HG03045 (cell line): ENCODE results near the gene EPHB2.

Experiments used
- ATAC-seq: cut with Tn5 transposase; IDR thresholded peaks from one replicate; pipeline ENCODE4 v1.9.1; 2021; ENCODE audit warnings: mild to moderate bottlenecking, moderate library complexity; ENCODE audit not compliant: unreplicated experiment

The EPHB2 gene

DNA sequence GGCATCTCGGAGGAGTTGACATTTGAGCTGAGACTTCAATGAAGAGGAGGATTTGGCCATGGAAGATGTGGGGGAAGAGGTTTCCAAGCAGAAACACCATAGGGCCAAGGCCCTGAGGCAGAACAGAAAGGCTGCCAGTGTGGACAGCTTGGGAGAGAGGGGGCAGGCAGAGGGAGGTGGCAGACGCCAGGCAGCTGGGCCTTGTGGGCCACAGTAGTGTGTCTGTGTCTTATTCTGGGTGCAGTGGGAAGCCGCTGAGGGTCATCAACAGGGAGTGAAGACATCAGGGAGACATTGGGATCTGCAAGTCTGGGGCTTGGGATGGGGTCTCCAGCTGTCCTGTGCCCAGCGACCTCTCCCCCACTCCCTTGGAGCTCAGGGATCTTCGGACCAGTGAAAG lies 165.2 kb downstream of the EPHB2 start:
- ATAC-seq, result no peak

DNA sequence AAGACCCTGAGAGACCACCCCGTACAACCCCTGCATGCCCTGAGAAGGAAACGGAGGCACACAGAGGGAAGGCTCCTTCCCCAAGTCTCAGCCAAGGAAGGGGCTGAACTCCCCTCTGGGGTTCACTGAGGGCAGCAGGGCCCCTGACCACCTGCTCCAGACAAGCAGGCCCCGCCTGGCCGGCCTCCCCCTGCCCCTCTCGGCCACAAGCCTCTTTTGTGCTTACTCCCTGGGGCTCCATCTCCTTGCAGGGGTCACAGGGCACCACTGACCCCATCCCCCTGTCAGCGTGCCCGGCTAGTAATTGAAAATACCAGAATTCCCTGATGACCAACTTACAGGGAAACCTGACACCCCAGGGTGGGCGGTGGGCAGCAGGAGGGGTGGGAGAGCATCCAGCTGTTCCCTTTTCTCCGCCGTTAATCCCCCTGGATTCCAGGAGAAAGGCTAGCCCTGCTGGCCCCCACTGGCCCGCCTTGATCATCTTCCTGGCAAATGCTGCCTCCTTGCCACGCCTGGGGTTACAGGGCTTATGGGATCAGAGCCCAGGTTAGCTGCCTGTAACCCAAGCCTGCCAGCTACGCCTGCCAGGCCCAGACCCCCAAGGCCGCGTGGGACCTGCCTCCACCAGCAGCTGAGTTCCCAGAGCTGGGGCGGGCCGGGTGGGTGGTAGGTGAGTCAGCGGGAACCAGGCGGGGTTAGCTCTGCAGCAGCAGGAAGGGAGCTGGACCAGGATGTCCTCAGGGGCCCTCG lies 165.9 kb downstream of the EPHB2 start:
- no peak for ATAC-seq

DNA sequence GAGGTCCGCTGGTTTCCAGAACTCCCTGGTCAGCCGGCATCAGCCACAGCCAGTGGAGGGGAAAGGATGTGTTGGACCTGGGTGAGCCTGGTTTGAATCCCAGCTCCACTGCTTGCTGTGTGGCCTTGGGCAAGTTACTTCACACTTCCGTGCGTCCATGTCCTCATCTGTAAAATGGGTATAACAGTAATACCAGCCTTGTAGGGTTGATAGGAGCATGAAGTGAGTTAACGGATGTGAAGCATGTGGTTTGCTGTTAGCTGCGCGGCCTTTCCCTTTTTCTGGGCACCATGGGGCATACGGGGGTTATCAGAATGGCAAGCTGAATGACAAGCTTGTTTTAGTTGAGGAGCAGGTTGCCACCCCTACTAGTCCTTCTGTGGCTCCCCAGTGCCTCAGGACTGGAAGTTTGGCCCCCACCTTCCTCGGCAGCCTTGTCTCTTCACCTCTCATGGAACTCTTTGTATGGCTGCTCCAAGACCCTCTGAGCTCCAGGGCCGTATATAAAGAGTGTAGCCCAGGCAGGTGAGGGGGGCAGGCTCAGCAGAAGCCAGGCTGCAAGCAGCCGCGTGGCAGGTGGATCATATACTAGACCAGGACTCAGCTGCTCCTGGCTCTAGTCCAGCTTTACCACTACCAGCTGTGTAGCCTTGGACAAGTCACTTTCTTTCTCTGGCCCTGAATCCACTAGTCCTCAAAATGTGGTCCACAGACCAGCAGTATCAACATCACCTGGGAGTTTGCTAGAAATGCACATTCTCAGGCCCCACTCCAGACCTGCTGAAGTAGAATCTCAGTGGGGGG lies 166.7 kb downstream of the EPHB2 start:
- ATAC-seq, result no peak

DNA sequence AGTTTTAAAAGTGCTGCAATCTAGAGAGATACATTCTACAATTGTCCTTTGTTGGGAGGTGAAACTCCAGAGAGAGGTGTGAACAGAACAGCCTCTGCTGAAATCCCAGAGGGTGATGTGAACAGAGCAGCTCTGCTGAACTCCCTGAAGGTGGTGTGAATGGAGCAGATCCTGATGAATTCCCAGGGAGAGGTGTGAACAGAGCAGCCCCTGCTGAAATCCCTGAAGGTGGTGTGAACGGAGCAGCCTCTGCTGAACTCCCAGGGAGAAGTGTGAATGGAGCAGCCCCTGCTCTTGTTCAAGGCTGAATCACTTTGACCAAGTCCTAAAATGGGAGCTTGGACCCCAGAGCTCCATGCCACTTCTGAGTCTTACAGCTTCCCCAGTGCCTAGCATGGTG lies 167.3 kb downstream of the EPHB2 start:
- no peak for ATAC-seq

DNA sequence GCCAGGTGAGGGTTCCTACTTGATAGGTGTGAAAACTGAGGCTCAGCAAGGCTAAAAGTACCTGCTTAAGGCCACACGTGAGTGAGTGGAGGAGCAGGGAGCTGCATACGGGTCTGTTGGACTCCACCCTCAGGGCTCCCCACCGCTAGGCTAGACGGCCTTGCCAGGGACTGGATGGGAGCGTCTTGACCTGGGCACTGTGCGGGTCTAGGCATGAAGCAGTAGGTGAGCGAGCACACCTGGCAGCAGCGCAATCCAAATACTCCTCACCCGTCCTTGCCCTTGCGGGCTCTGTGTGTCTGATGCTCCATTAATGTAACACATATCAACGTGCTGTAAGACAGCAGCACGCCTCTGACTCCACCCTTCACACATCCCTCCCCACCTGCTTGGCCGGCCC lies 168.0 kb downstream of the EPHB2 start:
- ATAC-seq, result no peak

DNA sequence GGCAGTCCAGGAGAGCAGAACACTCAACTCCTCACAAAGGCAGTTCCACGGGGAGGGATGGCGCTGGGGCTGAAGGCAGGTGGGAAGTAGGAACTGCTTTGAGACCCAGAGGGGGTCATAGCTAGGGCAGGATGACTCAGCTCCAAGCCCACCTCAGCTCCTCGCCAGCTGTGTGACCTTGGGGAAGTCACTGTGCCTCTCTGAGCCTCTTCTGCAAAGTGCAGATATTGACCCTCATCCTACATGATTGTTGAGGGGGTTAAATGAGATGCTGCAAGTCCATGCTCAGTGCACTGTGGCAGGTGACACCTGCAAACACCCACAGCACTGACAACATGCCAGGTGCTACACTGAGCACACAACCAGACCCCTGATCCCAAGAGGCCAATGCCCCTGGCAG lies 168.8 kb downstream of the EPHB2 start:
- ATAC-seq, result no peak

DNA sequence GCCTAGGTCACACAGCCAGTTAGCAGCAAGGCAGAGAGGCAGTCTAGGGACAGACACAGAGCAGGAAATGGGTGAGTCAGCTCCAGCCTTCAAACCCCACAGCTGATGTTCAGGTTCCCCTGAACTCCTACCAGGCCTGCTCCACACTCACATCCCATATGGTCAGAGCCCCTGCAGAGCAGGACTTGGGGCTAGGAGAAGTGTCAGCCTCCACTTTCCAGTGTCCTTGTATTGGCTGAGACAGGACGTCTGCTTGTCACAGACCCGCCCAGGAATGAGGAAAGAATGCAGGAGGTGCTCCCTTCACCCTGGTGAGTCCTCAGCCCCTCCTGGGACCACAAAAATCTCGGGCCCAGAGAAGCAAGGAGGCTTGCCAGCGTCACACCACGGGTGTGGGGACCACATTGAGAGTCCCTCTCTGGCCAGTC lies 169.5 kb downstream of the EPHB2 start:
- ATAC-seq, result no peak

DNA sequence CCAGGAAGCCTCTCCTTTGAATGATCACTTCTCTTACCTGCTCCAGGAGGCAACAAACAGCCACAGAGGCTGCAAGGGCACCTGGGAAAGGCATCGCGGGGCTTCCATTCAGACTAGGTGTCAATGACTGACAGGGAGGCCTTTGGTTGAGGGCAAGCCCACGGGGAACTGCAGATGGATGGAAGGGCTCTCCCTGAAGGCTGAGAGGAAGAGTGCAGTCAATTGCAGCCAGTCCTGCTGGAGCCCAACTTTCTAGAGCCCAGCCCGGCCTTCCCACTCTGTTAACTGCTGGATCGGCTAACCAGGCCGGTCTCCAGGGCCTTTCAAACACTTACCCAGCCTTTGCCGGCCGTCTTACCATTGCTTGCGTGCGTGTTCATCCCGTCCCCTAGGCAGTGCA lies 172.8 kb downstream of the EPHB2 start:
- no peak for ATAC-seq

DNA sequence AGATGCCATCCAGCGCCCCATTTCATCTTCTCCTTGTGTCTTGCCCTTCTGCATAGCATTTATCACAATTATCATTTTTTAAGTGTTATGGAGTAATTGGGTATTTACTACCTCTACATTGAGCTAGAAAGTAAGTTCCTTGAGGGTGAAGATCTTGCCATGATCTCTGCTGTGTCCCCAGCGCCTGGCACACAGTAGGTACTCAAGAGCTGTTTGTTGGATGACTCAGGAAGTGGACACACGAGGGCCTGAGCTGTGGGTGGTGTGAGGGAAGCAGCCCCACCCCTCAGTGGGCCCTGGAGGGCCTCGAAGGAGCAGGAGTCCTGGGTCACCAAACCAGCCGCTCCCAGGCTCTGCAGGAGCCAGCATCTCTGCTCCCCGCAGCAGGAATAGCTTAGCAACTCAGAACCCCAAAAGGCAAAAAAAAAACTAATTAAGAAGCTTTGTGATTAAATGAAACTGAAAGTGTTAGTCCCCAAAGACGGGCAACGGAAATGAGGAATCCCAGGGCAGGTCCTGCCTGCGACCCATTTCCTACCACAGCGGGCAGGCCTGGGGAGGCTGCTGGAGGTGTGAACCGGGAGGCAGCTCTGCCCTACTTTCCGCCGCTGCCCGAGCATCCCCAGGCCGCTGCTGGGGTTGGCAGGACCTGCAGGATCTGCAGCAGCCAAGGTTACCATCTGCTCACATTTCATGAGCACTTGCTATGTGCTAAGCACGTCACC lies 174.3 kb downstream of the EPHB2 start:
- ATAC-seq, result no peak

DNA sequence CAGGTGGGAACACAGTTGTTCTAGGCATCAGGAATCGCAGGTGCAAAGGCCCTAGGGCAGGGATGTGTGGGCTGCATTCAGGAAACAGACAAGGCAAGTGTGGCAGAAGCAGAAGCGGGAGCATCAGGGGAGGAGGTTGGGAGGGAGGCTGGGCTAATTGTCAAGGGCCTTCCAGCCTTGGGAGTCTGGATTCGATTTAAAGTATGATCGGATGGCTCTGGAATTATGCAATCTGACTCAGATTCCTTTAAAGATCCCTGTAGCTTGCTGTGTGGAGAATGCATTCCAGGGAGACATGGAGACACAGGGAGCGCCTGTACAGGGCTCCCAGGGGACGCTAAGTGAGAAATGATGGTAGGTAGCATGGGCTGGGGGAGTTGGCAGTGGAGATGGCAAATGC lies 175.6 kb downstream of the EPHB2 start:
- ATAC-seq, result no peak

DNA sequence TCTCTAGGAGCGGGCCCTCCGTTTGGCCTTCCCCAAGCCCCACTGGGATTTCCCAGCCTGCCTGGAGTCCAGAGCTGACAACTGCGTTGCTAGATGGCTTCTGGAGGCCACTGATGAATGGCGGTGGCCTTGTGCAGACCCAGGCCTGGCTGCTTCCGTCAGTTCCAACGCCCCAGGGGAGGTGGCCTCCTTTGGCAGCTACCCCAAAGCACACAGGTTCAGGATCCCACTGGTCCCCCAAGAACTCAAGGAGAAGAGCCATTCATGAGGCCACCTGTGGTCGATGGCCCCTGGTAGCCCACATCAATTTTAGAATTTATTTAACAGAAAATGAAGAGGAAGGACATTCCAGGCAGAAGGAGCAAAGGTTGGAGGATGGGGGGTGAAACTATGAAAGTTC lies 176.9 kb downstream of the EPHB2 start:
- no peak for ATAC-seq

DNA sequence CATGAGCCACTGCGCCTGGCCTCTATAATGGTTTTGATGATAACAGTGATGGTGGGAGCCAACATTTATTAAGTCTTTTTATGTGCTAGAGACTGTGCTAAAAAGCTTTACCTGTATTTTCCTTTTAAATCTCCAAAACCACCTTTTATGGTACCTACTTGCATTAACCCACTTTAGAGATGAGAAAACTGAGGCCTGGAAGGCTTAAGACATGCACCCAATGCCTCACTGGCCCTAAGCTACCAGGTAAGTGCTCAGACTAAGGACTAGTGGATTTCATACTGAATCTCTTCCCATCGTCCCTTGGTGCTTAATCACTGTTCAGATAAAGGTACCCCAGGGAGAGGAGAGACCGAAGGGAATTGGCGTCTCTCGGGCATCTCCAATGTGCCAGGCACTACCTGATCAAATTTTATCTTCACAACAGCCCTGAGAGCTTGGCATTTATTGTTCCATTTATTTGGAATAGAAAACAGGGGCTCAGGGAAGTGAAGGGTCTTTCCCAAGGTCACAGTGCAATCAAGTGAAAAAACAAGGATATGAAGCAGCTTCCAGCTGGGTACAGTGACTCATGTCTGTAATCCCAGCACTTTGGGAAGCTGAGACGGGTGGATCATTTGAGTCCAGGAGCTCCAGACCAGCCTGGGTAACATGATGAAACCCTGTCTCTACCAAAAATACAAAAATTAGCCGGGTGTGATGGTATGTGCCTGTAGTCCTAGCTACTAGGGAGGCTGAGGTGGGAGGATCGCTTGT lies 177.9 kb downstream of the EPHB2 start:
- ATAC-seq, result no peak

DNA sequence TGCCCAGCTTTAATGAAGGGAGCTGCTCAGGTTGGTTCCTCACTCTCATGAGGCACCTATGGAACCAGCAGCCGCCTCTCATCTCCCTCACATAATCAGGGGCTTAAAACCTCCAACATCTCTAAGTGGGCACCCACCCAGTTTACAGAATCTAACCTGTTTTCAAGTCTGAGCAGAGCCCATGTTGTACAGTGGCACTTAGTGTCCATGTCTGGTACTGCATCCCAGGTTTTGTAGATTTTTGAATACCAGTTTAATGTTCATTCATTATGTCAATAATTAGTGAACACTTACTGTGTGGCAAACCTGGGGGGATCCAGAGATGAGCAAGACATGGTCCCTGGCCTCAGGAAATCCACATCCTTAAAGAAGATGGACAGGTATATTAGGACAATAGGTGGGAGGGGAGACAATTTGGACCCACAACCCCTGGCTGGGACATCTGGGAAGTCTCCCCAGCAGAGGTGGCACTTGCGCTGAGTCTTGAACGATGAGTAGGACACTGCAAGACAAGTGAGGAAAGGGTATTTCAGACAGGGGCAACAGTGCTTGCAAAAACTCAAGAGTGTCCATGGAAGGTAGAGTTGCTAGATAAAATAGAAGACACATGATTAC lies 178.7 kb downstream of the EPHB2 start:
- no peak for ATAC-seq

DNA sequence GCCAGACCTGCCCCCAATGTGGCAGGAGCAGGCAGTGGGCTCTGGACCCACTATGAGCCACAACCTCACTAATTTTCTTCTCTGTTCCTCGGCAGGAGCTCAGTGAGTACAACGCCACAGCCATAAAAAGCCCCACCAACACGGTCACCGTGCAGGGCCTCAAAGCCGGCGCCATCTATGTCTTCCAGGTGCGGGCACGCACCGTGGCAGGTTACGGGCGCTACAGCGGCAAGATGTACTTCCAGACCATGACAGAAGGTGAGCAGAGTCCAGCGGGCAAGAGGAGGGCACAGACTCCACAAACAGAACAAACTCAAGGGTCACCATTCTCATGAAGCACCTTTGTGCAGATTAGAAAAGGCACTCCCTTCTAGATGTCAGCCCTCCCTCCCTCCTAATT lies 182.2 kb downstream of the EPHB2 start:
- no peak for ATAC-seq

DNA sequence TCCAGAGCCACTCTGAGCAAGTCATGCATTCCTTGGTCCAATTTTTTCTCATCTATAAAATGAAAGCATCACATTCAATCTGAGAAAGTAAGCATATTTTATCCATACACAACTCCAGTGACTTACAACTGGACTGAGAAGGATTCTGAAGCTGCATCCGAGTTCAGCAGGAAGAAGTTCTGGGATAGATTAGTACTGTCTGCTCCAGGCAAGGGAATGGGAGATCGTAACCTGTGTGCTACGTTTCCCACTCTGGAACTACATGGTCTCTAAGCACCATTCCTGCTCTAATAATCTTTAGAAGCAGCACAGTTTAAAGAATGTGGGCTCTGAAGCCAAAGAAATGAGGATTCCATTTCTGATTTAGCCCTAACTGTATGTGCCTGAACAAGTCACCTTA lies 182.7 kb downstream of the EPHB2 start:
- ATAC-seq, result no peak

DNA sequence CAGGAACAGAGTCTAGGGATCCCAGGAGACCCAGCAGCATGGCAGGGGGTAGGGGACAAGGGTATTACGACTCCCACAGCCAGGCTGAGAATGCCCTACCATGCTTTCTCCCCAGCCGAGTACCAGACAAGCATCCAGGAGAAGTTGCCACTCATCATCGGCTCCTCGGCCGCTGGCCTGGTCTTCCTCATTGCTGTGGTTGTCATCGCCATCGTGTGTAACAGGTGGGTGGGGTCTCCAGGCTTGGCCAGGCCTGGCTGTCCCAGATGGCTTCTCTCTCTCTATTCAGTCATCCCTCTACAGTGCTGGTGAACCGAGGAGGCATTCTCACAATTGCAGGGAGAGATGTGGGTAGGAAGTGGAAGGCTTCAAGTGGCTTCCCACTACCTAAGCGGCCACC lies 184.7 kb downstream of the EPHB2 start:
- ATAC-seq, result no peak

DNA sequence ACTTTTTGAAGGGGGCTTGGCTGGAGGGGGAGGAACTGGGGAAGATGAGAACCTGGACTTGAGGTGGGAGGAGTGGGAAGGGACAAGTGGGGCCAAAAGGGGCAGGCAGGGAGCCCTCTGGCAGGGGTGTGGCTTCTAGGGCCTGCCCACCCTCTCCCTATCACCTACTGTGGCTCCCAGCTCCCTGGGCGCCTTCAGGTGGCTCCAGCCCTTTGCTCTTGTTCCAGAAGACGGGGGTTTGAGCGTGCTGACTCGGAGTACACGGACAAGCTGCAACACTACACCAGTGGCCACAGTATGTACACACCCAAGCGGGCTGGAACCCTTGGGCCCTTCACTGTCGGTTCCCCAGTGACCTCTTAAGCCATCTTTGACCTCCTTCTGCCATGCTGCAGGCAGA lies 185.5 kb downstream of the EPHB2 start:
- no peak for ATAC-seq

DNA sequence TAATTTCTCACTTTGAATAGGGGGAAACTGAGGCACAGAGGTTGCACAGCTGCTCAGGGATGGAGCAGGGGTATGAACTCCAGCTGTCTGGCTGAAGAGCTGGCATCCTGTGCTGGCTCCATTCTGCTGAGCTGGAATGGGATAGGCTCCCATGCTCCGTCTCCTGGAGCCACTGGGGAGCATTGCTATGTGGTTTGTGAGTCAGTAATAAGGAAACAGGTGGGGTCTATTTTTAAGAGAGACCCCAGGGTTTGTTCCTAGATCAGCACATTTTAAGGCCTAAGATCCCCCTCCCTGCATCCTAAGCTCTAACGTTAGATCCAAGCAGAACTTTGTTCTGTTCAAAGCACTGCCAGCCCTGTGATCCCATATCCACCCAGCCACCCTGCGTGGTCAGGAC lies 189.8 kb downstream of the EPHB2 start:
- ATAC-seq, result no peak

DNA sequence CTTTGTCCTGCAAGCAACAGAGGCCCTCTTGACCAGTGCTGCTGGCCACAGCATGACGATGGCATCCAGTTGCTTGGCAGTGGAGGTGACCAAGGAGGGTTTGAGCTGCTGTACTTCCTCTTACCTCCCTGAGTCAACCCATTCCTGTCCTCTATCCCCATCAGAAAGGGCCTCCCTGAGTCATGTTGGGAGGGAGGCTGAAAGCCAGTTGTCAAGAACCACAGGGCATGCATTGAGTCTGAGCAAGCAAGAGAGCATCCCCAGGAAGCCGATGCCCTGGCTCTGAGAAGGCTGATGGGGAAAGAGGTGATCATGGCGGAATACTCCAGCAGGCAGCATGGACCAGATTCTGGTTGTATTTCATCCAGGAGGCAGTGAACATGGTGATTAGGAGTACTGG lies 192.5 kb downstream of the EPHB2 start:
- ATAC-seq, result no peak

DNA sequence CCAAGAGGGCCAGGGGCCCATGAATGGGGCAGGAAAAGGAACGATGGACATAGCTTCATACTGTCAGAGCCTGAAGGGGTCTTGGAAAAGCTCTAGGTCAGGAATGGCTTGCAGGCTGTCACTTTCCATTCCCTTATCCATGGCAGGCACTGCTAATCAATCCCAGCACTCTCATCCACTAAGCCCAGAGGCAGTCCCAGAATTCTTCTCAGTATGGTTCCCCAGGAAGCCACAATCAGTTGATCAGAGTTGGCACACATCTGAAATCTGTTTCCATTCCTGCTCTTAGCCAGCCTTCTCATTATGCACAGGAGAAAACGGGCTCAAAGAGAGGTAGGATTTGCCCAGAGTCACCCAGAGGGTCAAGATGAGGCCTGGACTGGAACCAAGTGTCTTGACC lies 196.3 kb downstream of the EPHB2 start:
- no peak for ATAC-seq

DNA sequence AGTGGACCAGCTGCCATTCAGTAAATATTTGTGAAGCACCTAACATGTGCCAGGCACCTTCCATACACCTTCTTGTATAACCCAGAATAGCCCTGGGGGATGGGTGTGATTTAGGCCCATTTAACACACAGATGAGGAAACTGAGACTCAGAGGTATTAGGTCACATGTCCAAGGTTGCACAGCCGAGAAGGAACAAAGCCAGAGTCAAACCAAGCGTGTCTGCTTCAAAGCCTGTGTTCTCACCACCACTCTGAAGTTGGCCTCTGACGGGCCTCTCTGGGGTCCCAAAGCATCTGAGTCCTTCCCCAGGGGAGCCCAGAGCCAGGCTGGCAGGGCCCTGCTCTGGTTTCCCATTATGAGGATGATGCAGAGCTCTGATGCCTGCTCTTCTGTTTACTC lies 196.9 kb downstream of the EPHB2 start:
- no peak for ATAC-seq
